GM19043 (cell line): ENCODE data around the gene CFAP299.
"Not testable (repeated sequence)": the region's sequence is repeated elsewhere in the genome, so short reads cannot be mapped to it uniquely, and the experiment has no call there.

ENCODE experiments used
- ATAC-seq: cut with Tn5 transposase; IDR thresholded peaks from one replicate; pipeline ENCODE4 v1.9.1; 2021; ENCODE audit warnings: low read depth; ENCODE audit not compliant: unreplicated experiment

The CFAP299 gene

DNA sequence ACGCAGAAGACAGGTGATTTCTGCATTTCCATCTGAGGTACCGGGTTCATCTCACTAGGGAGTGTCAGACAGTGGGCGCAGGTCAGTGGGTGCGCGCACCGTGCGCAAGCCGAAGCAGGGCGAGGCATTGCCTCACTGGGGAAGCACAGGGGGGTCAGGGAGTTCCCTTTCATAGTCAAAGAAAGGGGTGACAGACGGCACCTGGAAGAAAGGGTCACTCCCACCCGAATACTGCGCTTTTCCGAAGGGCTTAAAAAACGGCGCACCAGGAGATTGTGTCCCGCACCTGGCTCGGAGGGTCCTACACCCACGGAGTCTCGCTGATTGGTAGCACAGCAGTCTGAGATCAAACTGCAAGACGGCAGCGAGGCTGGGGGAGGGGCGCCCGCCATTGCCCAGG, 352.2 kb downstream of the CFAP299 start:
- ATAC-seq = not testable (repeated sequence)

- ATAC-seq = no peak
These were observed 358.6 kb downstream of the CFAP299 start for GRCh38 chr4:80694171-80694570.

- ATAC-seq = no peak
These were observed 369.8 kb downstream of the CFAP299 start for GRCh38 chr4:80705311-80705710.

DNA sequence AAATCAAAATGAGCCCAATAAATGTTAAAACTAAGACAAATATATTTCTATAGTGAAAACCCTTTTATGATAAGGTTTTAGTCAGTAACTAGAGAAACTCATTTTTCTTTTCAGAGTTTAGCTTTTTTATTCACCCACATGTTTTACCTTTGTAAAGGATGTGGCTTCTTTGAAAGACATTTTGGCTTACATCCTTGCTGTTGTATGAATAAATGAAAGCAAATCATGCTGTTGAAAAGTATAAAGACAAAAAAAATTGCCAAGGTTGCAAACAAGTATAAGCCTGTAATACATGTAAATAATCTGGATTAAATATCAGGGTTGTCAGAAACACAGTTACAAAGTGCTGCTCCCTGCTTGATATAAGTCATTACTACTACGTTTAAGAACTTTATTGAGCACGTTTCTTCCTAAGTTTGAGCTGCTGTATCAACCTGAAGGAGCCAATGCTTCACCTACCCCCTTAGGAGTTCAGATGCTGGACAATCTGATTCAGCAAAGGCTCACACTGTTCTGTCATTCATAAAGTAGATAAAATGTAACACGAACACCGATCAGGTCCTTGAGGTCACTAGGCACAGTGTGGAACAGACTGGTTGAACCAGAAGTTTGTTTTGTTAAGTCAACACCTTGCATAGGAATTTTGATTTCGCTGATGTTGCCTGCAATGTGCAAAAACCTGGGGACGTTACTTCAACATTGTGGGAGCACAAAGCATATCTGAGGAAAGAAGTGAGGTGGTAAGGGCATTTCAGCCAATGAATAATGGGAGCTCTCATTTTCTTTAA, 373.7 kb downstream of the CFAP299 start:
- no peak for ATAC-seq

DNA sequence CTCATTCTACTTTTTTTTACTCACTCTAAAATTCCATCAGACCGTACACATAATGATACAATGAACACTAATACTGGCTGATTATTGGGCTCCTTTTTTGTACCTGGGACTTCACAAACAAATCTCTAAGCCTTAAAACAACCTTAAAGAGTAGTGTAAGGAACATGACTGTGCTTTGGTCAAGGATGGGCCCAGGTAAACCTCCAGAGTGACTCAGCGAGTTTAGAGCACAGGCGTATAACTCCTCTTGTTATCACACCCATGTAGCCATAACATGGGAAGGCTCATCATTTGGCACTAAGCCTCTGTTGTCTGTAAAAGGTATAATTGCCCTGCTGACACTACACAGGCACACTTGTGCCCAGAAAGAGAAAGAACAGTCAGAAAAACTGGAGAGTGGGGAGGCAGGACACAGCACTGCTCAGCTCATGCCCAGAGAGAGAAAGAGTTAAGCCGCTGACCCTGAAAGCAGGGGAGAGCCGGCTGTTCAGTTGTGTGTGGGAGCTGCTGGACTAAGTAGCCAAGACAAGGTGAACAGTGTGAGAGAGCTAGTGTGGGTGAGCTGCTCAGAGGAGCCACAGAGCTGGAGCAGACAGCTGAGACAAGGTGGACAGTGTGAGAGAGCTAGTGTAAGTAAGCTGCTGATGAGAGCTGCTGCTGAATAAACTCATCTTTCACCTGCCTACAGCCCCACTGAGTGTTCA, 375.4 kb downstream of the CFAP299 start:
- ATAC-seq = no peak

DNA sequence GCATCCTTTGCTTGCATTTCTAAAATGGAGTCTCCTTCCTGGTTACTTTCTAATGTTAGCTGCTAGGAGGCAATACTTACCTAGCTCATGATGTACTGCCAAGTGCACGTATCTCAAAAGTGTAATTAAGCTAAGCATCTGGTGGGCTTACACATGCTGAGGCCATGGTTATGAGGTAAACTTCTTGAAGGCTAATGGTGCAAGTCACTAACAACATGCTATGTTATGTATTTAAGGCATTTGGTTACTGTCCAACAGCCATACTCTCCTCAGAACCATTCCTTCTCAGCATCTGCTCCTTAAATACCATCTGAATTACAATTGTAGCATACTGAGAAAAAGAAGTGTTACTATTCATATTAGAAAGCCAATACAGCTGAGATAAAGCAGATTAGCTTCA, 376.4 kb downstream of the CFAP299 start:
- no peak for ATAC-seq

DNA sequence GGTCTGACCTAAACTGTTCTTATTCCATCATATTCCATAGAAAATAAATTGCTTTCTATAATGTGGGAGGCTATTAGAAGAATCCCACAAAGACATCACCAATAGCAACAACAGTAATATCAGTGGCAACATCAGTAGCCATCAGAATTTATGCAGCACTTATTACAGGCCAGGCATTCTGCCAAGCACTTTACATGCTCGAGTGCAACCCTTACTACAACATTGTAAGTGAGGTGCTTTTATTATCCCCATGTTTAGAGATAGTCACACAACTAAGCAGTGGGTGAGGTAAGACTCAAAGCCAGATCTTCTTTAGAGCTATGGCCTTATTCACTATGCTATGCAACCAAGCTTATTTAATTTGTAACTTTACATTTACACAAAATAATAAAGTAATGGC, 377.9 kb downstream of the CFAP299 start:
- no peak for ATAC-seq

DNA sequence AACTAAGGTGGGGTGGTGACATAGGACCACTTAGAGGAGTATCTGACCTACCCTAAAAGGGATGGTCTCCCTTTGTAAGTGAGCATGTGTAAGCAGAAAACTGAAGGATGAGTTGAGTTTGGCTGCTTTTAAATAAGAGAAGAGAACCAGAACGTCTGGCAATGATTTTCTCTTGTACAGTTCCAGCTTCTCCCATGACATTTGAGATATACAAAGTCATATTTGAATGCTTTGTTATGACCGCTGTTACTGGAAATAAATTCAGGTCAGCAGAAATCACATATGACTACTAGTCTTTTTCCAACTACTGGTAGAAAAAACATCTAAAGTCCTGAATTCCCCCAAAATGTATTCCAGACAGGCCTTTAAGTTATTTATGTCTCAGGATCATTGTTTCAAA, 381.7 kb downstream of the CFAP299 start:
- no peak for ATAC-seq

- no peak for ATAC-seq
These were observed 390.9 kb downstream of the CFAP299 start for GRCh38 chr4:80726471-80726870.

- no peak for ATAC-seq
These were observed 394.6 kb downstream of the CFAP299 start for GRCh38 chr4:80730158-80730557.

GRCh38 chr4:80731436-80731835, 395.9 kb downstream of the CFAP299 start:
- ATAC-seq = no peak

DNA sequence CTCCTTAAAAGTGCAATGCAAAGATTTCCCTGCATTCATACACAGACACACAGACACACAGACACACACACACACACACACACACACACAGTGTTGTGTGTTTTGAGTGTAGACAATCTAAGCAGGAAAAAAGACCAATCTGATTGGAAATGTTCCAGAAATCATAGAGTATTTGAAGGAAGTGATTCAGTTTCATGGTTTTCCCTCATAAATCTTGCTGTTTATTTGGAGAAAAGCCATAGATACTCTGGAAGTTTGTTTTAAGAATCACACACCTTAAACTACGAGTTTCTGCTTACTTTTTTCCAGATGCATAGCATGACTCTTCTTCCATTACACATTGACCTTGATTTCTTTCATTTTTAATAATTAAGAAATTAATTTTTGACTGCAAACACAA, 396.5 kb downstream of the CFAP299 start:
- no peak for ATAC-seq

DNA sequence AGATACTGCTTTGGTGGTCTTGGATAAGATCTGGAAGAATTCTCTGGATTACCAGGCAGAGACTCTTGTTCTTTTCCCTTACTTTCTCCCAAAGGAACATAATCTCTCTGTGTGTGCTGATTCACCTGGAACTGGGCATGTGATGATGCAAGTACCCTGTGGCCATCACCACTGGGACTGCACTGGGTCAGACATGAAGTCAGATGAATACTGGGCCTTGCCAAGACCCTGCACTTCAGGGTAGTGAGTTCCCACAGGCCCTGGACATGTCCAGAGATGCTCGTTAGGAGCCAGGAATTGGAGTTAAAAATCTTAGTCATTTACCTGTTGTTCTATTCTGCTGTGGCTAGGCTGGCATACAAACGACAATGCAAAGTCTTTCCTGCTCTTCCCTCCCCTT, 404.8 kb downstream of the CFAP299 start:
- ATAC-seq = no peak

DNA sequence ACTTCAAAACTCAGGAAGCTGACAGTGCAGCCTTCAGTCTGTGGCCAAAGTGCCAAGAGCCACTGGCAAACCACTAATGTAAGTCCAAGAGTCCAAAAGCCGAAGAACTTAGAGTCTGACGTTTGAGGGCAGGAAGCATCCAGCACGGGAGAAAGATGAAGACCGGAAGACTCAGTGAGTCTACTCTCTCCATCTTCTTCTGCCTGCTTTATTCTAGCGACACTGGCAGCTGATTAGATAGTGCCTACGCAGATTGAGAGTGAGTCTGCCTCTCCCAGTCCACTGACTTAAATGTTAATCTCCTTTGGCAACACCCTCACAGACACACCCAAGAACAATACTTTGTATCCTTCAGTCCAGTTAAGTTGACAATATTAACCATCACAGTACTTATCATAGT, 414.0 kb downstream of the CFAP299 start:
- ATAC-seq = not testable (repeated sequence)

DNA sequence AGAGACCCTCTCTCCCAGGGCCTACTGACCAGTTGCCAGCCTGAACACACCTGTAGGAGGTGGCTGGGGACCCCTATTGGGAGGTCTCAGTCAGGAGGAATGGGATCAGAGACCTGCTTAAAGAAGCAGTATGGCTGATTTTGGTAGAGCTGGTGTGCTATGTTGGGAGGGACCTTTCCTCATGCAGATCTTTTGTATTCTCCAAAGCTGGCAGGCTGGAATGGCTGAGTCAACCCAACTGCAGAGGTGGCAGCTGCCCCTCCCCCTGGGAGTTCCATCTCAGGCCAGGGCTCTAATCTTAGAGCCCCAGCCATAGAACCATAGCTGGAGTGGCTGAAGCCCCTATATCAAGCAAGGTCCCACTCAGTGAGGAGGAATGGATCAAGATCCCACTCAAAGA, 415.7 kb downstream of the CFAP299 start:
- no peak for ATAC-seq

GRCh38 chr4:80767944-80768343, 432.4 kb downstream of the CFAP299 start:
- ATAC-seq = no peak

- no peak for ATAC-seq
These were observed 440.6 kb downstream of the CFAP299 start for GRCh38 chr4:80776168-80776567.

- no peak for ATAC-seq
These were observed 445.9 kb downstream of the CFAP299 start for GRCh38 chr4:80781431-80781830.

DNA sequence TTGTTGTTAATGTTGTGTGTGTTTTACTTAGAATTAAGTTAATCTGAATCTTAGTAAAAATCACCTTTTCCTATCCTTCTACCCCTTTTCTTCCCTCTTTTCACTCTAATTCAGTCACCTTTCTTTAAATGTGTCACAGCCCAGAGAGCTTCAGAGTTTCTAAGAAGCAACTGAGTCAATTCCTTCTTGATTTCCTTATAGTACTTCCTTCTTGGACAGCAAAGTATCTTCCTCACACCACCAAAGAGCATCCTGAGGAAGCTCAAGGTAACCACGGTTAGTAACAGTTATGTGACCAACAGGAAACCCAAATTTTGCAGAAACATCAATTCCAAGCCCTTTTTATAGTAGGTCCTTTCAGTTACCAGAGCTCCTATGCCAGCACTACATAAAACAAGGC, 451.8 kb downstream of the CFAP299 start:
- no peak for ATAC-seq

DNA sequence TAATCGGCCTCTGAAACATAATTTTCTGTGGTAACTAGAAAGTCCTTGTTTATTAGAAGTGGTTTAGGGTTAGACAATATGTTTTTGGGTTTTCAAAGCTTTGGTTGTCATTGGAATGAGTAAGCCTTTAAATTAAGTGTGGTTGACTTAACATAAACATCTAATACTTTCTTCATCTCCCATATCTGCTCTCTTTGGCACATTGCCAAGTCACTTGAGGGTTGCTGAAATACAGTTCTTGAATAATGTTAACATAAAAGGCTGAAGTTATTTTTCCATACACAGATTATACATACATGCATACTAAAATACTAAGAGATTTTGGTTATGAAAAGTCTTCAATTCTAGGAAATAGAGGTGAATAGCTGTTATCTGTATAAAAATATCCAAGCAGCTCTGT, 453.3 kb downstream of the CFAP299 start:
- ATAC-seq = no peak

GRCh38 chr4:80790152-80790551, 454.6 kb downstream of the CFAP299 start:
- ATAC-seq = no peak

DNA sequence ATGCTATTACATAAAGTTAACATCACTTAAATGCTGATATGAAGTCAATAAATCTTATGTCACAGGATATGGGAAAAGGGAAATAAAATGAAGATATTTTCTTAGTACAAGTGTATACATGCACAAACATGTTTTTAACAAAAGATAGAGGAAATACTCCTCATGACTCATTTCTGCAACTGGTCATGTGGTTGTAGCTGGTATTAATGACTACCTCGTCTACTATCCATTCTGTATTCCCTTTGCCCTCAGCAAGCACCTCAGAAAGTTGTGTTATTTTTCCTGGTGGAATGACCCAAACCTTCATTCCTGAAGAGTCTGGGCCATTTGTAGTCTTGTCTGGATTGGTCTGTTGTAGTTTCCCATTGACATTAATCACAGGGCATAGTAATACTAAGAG, 458.1 kb downstream of the CFAP299 start:
- ATAC-seq = not testable (repeated sequence)
